Esophagus squamous epithelium (tissue), 4 donors: Measurements from ENCODE around the gene ARPC4.

ENCODE experiments used
- POLR2A ChIP-seq, 4 donors: fragments of 450-650 bp; IDR thresholded peaks; one replicate each; pipeline ENCODE4 v1.6.1; 2017; ENCODE audit warnings: antibody characterized with exemption in 4 of 4, mild to moderate bottlenecking in 4 of 4, moderate library complexity in 3 of 4
- TF ChIP-seq, protein P1 (sequence below), 6 experiments: fragments of 450-650 bp in 4 of 6; fragments of 200-600 bp in 2 of 6; sonication (generic) in 2 of 6; IDR thresholded peaks; one replicate each; pipeline ENCODE4 v1.5.1; 2016 to 2019; ENCODE audit warnings: antibody characterized with exemption in 6 of 6, mild to moderate bottlenecking in 4 of 6, moderate library complexity in 4 of 6

DNA sequence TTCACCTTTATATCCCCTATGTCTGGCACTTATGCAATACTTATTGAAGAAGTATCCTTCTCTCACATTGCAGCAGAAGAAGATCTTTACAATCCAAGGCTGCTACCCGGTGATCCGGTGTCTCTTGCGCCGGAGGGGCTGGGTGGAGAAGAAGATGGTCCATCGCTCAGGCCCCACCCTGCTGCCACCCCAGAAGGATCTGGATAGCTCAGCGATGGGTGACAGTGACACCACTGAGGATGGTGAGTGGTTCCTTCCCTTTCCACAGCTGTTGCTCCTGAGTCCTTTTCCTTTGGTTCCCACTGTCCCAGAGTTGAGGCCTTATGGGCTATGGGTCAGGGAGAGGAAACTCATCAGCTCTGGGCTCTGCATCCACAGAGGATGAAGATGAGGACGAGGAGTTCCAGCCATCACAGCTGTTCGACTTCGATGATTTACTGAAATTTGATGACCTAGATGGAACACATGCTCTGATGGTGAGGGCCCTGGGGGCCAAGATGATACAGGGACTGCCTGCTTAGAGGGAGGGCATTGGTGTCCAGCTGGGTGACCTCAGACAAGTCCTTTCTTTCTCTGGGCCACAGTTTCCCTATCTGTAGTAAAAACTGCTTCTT is 20.1 kb downstream of the ARPC4 start:
- TF ChIP-seq, protein P1, sequence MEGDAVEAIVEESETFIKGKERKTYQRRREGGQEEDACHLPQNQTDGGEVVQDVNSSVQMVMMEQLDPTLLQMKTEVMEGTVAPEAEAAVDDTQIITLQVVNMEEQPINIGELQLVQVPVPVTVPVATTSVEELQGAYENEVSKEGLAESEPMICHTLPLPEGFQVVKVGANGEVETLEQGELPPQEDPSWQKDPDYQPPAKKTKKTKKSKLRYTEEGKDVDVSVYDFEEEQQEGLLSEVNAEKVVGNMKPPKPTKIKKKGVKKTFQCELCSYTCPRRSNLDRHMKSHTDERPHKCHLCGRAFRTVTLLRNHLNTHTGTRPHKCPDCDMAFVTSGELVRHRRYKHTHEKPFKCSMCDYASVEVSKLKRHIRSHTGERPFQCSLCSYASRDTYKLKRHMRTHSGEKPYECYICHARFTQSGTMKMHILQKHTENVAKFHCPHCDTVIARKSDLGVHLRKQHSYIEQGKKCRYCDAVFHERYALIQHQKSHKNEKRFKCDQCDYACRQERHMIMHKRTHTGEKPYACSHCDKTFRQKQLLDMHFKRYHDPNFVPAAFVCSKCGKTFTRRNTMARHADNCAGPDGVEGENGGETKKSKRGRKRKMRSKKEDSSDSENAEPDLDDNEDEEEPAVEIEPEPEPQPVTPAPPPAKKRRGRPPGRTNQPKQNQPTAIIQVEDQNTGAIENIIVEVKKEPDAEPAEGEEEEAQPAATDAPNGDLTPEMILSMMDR (IDR thresholded peaks at IDR 0.05): no peak
- no peak for TF ChIP-seq POLR2A (IDR thresholded peaks at IDR 0.05)
